Left lobe of liver (tissue), 2 donors: ENCODE data around the gene SLC25A21. TPM values are rescaled to one million over a fixed set of nuclear protein-coding genes. Genes with fewer than 3 reads are reported as not detected.
"Not testable (repeated sequence)": the region's sequence is repeated elsewhere in the genome, so short reads cannot be mapped to it uniquely, and the experiment has no call there.

Experiments used
- ATAC-seq: fragments of 200-7000 bp; cut with Tn5 transposase; one replicate; pipeline ENCODE4 v1.9.1; 2020; ENCODE audit warnings: mild to moderate bottlenecking, moderate library complexity
- DNase-seq: peaks from one replicate; pipeline ENCODE4 v3.0.0-alpha.2; 2020; ENCODE audit warnings: low spot score
- total RNA-seq: library from RNA; stranded (reverse); gene quantifications from one replicate; pipeline ENCODE4 v1.2.1, GENCODE V29; 2021
- donor health status: DM: no; HTN: no; CAD: no; lungs with moderate emphysema.
- donor health status: DM: no; HTN: yes; CAD: no.

The SLC25A21 gene
- total RNA-seq, 1 donor from 2014 or later = 0.25 TPM

DNA sequence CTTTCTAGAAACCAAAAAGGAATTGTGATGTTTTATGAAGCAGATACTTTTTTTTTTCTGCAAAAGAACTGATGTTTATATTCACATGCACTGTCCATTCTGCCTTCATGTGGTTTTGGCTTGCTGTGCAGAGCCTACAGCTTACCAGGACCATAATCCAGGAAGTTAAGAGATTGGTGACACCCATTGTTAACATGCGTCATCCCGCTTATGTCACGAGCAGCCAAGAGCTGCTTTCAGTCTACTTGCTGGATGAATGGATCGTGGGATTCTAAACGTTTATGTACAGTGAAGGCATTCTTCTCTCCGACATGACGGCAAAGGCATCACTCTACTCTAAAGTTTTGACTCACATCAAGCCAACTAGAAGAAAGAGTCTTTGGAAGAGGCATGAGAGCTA is 434.1 kb downstream of the SLC25A21 start:
- no peak for DNase-seq
- no peak for ATAC-seq

DNA sequence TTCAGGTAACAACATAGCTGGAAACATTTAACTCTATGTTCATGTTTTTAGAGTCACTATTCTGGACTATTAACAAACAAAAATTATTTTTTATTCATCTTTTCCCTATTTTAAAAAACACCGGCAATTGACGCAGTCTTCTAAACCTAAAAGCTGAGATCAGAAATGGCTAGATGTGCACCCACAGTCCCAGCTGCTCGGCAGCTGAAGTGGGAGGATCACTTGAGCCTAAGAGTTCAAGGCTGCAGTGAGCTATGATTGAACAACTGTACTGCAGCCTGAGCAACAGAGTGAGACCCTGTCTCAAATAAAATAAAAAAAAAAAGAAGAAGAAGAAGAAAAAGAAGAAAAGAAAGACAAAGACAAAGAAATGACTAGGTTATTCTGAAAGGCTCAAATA is 446.3 kb downstream of the SLC25A21 start:
- ATAC-seq = no peak
- no peak for DNase-seq

DNA sequence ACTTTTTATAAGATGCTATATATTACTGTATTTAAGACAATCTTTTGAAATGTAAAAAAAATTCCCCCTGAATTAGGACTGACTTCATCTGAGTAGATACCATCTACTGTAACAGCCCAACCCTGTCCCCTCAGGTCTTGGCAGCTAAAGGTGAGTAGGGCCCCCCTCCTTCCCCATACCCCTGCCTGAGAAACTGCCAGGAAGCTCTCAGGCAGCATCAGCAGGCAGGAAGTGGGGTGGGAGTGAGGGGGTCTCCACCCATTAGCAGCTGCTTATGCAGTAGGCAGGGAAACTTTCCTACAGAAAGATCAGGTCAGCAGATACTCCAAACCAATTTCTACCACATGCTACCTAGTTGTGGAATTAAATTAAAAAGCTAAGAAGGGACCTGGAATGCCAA is 448.2 kb downstream of the SLC25A21 start:
- no peak for ATAC-seq

DNA sequence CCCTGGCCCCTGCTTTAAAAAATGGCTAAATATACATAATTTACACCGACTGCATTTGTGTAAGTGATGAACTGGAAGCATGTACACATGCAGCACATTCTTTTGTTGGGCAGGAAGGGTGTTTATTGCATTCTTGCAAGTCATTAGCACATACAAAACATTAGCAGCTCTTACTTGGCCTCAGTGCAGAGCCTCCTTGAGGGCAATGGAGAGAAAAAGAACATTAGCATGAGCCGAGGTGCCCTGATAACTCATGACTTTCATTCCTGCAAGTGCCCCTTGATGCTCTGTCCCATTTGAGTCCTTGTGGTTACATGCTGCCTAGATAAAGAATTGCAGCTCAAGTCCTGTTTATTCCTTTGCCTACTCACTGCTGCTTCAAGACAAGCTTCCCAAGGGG is 448.9 kb downstream of the SLC25A21 start:
- DNase-seq (no peak), ATAC-seq (no peak)

More for the DNA sequence above, 448.2 kb downstream of the SLC25A21 start:
- no peak for DNase-seq

DNA sequence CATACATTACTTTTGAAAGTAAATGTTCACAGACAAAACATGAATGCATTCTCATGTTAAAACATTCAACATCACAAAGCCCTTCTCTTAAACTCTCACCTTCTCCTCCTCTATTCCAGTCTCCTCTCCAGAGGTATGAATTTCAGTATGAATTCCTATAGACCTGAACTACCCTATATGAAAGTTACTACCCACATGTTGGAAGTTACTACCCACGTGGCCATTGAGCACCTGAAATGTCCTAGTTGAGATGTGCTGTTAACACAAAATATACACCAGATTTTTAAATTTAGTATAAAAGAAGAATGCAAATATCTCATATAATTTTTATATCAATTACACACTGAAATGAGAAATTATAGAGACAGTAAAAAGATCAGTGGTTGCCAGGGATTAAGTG is 450.5 kb downstream of the SLC25A21 start:
- ATAC-seq = no peak
- no peak for DNase-seq

DNA sequence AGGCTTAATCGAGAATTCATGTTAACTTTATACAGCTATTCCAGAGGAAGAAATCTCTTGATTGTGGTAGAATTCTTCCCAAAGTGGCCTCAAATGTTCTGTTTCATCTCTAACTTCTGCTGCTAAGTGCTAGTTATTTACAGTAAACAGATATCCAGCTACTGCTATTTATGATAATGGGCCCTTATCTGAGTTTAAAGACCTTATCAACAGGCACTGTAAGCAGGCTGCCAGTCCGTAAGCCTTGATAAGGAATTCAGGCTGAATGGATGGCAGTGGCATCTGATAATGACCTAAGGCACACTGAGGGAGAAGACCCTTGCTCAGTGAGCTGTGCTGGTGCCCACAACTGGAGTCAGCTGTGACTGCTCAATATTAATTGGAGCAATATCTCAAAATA is 451.7 kb downstream of the SLC25A21 start:
- DNase-seq = no peak
- ATAC-seq = no peak

DNA sequence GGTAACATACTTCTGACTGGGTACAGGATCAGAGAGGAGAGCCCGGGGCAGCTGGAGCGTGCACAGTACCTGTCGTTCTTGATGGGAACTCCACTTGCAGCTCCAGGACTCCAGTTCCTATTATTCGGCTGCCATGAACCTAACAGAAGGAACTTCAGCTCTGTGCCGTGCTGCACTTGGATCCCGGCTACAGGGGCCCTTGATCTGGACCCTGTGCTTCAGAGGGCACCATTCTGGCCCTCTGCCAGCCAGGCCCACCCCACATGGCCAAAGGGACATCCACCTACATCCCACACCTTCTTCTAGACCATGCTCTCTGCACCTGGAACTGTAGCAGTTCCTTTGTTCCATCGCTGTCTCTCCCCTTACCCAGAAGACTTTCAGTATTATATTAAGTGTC is 452.6 kb downstream of the SLC25A21 start:
- ATAC-seq = no peak
- DNase-seq = no peak

DNA sequence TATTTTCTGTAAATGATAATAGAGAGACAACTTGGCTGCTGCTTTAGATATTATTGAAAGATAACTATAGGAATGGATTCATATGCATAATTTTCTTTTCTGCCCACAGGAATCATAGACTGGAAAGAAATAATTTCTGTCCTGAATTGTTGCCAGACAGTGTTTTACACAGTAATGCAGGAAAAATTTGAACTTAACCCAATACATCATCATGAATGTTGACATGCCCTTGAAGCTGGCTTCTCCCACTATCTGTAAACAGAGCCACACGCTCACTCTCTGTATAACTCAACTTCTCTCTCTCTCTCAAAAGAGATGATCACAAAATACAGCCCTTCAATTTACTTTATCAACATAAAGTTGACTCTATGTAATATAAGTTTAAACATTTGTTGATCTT is 454.2 kb downstream of the SLC25A21 start:
- ATAC-seq (no peak), DNase-seq (no peak)

DNA sequence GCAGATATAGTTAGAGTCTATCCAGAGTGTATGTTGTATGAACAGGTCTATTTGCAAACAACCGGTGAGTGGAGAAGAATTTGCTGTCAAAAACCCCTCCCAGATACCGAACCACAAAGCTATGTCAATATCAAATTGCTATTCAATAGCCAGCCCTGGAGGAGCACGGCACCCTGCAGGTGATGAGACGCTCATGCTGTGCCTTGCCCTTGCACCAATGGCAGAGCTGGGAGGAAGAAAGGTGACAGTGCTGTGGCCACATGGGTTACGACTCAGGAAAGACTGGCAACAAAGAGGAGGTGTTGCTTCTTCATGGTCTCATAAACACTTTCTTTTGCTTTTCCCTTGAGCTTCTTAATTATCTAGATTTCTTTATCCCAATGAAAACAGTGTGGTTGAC is 455.0 kb downstream of the SLC25A21 start:
- ATAC-seq (no peak), DNase-seq (no peak)

DNA sequence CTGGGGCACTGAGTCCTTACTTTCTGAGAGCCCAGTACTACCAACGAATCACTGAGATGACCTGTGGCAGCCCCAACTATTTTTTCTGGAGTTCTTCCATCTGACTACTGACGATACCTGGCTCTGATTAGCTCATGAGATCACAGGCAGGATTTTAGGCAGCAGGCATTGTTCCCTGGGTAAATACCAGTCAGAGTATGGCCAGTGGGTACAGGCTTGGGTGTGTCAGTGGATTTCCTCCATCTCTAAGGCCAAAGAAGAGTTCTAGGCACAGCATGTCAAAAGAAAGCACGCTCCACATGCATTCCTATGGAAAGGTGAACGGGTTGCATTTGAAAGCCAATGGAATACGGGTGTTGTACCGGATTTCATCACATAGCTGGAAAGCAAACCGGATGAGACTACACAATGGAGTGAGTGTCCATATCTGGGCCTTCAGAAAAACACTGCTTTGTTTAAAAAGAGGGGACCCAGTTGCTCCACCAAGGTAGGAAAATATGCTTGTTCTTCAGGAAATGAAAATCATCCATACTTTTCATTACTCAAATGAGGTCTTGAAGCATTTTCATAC is 455.7 kb downstream of the SLC25A21 start:
- no peak for DNase-seq
- ATAC-seq = no peak

DNA sequence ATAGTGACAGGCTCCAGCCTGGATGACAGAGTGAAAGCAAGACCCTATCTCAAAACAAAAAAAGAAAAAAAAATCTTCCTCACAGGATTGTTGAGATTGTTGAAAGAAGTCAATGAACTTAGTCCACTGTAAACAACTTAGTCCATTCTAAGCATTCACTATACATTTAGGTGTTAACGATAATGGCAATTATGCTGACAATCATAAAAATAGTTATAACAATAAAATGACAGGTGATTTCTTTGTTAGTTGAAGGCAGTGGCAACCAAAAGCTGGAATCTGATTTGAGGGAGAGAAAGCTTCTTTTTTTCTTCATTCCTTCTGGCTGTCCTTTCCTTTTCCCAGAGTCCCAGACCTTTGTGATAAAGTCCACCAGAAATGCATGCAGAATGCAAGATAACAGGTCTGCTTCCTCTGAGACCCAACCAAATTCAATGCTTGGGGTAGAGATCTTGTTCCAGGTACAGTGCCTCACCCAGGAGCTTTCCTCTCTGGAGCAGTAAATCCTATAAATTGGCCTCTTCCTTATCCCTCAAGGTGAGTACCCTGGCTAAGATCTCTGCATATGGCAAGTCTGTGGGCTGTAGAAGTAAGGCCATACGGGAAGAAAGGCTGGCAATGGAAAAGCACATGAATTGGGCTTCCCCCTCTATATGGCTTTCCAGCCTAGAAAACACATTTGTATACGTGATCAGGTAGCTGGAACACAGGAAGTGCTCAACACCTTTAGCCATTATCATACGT is 458.3 kb downstream of the SLC25A21 start:
- ATAC-seq (no peak), DNase-seq (no peak)

DNA sequence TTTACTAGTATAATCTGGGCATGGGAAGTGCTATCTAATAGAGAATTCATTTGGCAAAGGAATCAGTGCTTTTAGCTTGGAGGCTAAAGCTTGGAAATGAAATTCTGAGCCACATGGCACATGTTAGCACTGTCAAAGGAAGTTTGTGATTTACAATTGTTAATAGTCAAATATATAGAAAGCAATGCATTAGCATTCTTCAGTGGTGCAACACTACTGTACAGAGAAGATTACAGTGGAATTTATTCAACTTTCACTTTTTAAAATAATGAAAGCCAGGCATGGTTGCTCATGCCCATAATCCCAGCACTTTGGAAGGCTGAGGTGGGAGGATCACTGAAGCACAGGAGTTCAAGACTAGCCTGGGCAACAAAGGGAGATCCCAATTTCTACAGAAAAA is 464.8 kb downstream of the SLC25A21 start:
- no peak for DNase-seq
- ATAC-seq = no peak

DNA sequence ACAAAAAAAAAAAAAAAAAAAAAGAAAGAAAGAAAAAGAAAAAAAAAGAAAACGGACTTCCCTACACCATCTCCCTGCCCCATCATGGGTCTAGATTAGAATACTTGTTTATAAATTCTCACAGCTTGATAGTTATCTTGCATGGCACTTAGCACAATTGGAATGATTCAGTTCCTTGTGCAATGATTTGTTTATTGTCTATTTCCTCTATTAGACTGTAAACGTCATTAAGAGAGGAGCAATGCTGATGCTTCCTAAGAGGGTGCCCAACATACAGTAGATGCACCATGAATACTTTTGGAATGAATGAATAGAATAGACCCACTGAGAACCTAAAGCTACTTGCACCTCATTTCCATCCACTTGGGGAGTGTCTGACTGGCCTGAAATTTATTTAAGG is 469.9 kb downstream of the SLC25A21 start:
- DNase-seq (no peak), ATAC-seq (no peak)

DNA sequence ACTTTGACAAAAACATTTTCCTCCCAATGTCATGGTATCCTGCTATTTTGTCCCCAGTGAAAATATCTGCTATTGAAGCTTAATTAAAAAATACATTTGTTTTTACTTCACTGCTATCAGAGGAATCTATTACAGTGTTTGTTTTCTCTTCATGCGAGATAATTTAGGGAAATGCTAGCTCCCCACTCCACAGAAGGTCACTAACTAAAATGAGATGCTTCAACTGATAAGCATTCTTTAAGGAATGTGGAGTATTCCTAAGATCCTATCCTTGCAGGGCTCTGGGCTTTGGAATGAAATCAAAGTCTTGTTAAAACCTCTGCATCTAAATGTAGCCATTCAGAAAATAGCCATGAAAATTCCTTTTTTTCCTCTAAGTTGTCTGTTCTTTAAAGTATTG is 471.3 kb downstream of the SLC25A21 start:
- no peak for ATAC-seq
- no peak for DNase-seq

DNA sequence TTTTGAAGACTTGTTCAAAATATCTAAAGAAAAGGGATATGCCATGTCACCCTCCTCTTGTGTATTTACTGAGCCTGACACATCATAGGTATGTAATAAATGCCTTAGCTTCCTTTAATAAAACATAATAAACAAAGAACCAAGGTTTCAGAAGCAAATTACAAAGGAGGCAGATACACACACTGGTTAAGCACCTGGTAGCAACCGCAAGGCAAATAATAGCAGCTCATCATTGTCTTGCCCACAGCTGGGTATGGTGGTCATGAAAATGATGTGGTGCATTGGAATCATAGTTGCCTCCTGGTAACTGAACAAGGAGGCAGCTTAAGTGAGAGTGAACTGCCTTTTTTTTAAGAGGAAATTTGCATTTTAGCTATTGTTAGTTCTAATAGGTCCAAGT is 471.8 kb downstream of the SLC25A21 start:
- DNase-seq = no peak
- ATAC-seq = no peak

DNA sequence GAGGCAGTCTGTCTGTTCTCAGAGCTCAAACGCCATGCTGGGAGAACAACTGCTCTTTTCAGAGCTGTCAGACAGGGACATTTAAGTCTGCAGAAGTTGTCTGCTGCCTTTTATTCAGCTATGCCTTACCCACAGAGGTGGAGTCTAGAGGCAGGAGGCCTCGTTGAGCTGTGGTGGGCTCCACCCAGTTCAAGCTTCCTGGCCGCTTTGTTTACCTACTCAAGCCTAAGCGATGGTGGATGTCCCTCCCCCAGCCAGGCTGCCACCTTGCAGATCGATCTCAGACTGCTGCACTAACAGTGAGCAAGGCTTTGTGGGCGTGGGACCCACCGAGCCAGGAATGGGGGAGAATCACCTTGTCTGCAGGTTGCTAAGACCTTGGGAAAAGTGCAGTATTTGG is 473.0 kb downstream of the SLC25A21 start:
- not testable (repeated sequence) for ATAC-seq, DNase-seq

DNA sequence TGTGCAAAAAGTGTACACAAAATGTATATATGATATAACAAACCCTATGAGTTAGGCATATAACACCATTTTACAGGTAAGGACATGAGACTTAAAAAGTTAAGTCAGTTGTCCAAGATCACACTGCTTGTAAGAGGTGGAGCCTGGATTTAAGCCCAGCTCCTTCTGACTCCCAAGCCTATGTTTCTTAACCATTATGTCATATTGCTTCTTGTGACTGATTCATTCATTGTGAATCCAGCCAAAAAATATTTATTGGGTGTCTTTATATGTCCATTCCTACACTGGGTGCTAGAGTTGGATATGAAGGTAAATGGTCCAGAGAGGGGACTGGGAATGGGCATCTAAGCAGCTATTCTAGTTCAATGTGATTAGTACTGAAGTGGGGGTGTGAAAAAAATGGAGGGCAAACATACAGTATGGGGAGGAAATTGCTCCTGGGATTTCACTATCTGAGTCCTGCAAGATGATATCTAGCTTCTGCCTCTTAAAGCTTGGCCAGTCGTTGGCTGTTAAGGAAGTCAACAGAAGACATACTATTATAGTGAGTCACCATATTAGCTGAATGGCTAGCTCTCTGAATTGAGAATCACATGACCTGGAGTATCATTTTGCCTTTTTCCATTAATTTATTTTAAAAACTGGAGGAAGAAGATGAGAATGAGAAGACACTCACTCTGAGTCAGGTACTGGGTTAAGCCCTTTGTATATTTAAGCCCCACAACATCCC is 481.9 kb downstream of the SLC25A21 start:
- ATAC-seq = no peak
- DNase-seq = no peak

DNA sequence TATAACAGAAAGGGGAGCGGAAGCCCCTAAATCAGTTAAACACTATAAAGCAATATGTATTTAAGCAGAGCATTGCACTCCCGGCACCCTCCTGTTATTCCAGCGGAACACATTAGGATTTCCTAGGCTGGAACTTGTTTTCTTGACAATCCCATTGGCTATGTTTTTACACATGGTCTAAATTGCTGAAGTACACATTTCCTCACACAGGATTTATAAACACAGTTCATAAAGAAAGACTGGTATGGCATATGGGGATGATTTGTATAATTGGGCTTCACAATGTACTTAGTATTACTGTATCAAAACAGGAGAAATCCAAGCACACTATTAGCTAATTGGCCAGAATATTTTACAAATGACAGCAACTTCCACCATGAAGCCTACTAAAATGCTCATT is 487.5 kb downstream of the SLC25A21 start:
- DNase-seq = no peak
- ATAC-seq = no peak

DNA sequence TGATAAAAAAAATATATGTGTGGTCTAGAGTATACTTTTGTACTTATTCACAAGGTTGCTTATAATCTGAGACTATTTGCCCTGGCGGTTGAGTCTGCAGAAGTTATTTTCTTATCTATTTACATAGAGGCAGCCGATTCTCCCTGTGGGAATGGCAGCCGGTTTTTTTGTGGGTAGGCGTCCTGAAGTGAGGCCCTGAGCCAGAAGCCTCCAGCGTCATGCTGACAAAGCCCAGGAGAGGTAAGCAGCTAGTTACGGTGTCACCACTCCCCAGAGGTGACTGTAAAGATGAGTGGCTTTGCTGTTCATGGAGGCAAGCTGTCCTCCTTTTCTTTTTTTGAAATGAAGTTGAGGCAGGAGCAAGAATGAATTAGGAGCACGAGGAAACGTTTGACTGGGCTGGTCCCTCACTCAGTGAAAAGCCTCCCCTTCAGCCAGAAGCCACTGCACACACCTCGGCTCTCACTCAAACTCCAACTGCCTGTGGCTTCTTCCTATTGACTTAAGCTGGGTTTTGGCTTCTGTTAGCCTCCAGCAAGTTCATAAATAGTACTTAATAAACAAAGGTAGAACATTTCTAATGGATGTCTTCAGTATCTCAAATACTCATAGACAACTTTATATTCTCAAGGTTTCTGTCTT is 489.2 kb downstream of the SLC25A21 start:
- DNase-seq (no peak), ATAC-seq (no peak)

DNA sequence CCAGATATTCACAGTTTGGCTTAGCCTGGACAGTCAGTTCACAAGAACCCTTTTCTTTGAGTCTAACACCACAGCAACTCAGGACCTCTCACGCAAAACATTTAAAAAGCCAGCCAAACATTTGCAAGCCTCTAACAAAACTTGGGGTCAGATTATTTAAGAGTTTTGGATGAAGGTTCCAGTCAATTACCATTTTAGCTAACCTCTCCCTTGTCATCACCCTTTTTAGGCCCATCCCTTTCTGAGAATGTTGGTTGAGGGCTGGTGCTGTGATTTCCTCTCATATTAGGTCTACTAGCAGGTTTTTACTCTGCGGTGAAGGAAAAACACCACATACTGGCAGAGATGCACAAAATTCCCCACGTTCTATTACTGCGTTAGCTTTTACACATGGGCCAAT is 490.1 kb downstream of the SLC25A21 start:
- DNase-seq (no peak), ATAC-seq (no peak)

DNA sequence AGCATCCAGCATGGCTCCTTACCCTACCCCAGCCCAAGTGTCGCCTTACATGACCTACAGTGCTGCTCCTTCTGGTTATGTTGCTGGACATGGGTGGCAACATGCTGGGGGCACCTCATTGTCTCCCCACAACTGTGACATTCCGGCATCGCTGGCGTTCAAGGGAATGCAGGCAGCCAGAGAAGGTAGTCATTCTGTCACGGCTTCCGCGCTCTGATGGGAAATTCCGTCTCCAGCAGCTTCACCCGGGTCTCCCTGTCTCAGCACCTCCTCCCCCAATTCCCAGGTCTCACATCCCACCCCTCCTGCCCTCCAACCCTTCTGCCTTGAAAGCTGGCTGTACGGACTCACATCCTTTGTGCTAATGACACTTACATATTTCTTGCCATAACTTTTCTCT is 496.2 kb downstream of the SLC25A21 start:
- no peak for DNase-seq

DNA sequence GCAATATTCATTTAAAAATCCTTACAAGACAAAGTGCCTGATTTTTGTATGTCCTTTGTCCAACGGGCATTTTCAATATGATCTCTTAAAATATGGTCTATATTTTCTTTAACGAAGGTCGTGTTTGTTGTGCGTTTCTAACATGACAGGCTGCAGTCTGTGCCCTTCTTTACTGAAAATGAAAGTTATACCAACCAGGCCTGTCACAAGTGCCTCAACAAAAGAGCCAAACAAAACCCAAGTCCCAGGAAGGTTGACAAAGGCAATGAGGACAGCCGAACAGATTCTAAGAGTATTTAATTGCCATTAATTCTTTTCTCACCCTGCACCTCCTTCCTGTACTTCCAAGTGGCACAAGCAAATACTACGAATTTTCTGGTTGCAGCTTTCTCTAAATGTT is 496.8 kb downstream of the SLC25A21 start:
- no peak for DNase-seq
- ATAC-seq = no peak

More for the DNA sequence above, 496.2 kb downstream of the SLC25A21 start:
- no peak for ATAC-seq
